GM12874 (cell line): ENCODE results near the gene MYO5C.

Experiments
- CTCF ChIP-seq: IDR thresholded peaks from 2 replicates; pipeline ENCODE4 v1.5.1; 2011; ENCODE audit warnings: low read depth, mild to moderate bottlenecking, control low read depth, low read length, moderate library complexity; ENCODE audit not compliant: insufficient read depth

The MYO5C gene

GRCh38 chr15:52154896-52155865 is 140.4 kb downstream of the MYO5C start:
- TF ChIP-seq CTCF = no peak

- TF ChIP-seq CTCF = no peak
These were observed 141.4 kb downstream of the MYO5C start for GRCh38 chr15:52153900-52154895.

GRCh38 chr15:52151353-52151752 is 144.3 kb downstream of the MYO5C start:
- no peak for TF ChIP-seq CTCF

- no peak for TF ChIP-seq CTCF
These were observed 144.7 kb downstream of the MYO5C start for GRCh38 chr15:52150871-52151270.

GRCh38 chr15:52150043-52150825 is 145.4 kb downstream of the MYO5C start:
- no peak for TF ChIP-seq CTCF

- no peak for TF ChIP-seq CTCF
These were observed 147.2 kb downstream of the MYO5C start for GRCh38 chr15:52148403-52148802.
